ENCODE results near the gene PDE1A.

The PDE1A gene

DNA sequence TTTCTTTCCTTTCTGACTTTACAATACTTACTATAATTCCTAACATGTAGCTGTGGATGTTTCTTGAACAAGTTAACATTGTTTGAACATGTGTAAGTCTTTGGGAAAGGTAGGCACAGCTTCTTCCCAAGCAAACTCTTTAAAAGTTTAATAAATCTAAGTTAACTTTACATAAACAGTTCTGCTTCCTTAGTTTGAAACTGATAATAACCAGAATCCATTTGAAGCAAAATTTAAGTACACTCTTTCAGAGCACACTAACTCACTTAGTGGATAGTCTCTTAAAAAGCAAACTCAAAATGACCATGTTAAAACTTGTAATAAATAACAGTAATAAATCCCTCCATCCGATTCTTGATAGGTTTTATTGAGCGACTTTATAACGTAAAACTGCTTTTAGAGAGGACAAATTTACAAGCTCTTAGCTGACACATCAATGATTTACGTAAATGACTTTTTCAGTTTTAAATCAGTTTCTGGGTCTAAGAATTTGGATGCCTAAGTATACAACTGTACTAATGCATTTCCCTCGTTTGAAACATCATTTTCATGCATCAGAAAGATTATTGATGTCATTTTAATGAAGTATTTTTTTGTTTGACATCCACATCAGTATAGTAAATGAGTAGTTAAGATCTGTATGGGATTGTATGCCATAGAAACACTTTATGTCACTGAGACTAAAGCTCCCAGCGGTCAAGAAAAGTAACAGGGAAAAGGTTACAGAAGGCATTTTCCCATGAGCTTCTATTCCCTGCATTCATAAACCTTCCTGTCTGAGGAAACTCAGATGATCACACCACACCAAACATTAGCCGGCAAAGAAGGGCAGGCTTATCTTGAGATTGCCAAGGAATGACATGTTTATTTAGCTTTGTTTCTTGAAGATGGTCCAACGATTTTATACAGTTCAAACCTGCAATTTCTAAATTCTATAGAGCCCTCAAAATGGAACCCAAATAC is 67.5 kb downstream of the PDE1A start:
- DNase-seq (ENCODE audit: low read depth, low spot score), result no peak

DNA sequence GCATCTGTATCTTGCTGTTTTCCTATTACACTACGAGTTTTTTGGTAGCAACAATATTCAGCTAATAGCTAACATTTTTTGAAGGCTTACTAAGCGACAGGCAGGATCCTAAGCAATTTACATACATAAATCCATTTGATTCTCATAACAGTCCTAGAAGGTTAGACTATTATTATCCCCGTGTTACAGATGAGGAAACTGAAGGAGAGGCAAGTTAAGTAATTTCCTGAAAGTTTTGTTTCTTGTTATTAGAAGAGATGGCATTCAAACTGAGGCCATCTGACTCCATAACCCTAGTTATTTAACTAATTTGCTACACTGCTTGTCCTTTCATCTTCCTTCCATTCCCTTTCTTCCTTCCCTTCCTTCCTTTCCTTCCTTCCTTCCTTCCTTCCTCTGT is 68.2 kb downstream of the PDE1A start:
- DNase-seq (ENCODE audit: low read depth, low spot score), result no peak

DNA sequence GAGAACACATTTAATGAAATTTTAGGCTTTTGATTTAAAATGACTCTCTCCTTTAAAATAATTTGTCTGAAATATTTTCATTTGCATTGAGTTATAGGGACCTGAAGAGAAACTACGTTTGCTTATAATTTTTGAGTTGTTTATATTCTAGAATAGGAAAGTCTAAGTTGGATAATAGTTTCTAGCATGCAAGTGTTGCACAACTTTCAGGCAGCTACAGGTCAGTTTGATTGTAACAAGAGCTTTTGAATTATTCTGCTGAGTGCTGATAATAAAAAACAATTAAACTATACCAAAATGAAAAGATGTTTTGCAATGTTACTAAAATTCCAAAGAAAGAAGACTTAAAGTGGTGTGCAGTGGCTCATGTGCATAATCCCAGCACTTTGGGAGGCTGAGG is 71.0 kb downstream of the PDE1A start:
- DNase-seq (ENCODE audit: low read depth, low spot score), result no peak

DNA sequence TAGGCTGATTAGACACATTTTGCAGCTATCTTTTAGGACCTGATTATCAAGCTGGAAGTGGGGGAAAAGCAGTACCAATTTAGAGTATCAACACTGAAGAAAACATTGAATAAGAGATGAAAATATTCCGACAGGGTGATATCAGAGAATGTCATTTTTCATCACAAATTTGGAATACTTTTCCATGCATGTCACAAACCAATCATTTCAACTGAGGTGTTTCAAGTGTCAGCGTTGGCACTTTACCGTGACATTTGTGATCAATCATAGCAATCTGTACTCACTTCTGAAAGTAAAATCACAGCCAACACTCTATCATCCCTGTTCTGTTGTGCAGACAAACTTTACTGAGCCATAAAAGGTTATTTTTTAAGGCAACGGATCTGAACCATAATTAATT is 75.4 kb downstream of the PDE1A start:
- no peak for DNase-seq (ENCODE audit: low read depth, low spot score)

DNA sequence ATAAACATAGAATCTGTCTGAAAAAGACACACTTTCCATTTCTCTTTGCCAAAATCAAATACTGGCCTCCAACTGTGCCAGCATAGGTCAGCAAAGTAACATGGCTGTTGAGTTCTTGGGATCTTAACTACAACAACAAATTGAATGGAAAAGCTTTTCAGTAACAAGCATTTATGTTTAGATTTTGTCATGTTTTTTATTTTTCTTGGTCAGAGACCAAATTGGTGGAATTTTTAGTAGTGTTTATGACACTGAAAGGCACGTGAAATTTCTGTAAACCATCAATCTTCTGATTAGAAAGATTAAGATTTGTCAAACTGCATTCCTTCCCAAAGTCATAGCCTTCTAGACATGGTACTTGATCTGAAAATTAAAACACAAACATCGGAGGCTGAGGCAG is 77.6 kb downstream of the PDE1A start:
- DNase-seq (ENCODE audit: low read depth, low spot score), result no peak

DNA sequence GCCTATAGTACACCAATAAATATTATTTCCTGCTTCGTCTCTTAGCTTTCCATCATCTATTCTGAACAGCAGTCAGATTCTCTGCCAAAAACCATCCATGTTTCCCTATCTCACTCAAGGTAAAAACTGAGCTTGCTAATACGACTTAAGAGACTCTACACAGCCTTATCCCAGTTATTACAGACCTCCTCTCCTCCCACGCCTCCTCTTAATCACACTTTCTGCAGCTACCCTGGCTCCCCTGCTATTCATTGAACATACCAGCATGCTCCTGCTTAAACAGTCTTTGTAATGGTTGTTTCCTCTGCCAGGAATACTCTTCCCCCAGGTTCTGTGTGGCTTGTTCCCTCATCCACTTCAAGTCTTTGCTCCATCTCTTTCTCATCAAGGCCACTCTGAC is 81.5 kb downstream of the PDE1A start:
- no peak for DNase-seq (ENCODE audit: low read depth, low spot score)

DNA sequence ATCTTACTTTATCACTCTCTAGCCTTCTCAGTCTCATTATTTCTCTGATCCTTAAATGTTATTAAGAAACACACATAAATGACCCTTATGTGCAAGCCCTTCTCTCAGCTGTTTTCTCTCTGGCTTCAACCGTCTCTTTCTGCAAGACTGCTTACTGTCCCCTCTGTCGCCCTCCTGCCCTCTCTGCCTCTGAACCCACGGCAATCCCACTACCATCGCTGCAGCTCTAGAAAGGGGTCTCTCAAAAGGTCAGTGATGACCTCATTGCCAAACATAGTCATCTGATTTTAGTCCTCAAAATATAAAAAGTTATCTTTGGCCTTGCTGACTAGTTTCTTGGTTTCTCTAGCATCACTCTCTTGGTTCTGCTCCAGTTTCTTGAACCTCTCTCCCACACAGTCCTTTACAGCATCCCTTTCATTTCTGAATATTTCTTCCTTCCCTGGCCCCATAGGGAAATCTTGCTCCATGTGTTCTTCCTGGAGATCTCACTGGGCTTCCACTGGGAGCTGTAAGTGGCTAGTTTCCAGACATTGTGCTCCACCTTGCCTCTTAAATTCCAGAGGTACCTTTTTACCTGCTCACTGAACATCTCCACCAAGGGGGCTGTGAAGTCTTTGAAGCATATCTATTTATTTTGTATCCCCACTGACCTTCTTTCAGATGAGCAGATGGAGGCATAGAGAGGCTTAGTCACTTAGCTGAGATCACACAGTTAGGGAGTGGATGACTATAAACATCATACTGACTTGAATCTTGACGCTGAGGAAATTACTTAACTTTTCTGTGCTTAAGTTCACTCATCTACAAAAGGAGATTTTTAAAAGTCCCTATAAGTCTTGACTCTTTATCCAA is 96.2 kb downstream of the PDE1A start:
- no peak for DNase-seq (ENCODE audit: low read depth, low spot score)

DNA sequence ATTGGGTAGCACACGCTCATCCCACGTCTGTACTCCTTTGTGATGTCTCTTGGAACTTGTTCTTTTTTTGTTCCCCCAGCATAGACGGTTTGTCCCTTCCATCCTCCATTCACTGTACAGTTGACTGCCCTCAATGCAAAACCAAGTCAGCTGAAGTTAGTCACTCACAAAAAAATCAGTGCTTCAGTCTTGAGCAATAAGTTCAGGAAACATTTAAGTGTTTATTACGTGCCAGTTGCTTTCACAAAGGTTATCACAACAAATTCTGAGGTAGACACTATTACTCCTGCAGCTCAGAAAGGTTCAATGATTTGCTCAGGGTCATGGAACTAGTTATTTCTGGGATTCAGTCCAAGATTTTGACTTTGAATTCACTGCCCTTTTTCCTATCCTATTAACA is 102.2 kb downstream of the PDE1A start:
- no peak for DNase-seq (ENCODE audit: low read depth, low spot score)

DNA sequence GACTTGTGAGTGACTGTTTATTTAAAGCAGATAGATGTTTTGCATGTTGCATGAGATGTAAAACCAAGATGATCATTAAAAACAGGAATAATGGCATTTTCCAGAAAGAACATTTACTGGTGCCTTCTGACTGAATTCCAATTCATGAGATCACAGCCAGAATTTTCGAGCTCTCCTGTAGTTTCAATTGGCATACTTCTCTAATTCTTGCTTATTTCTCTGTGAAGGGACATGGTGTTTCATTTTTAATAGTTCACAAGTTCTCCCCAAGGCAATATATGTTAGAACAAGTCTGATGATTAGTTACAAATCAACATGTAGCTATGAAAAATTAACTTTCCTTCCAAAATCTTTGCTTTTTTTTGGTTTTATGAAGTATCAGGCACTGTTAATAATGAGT is 105.7 kb downstream of the PDE1A start:
- no peak for DNase-seq (ENCODE audit: low read depth, low spot score)

DNA sequence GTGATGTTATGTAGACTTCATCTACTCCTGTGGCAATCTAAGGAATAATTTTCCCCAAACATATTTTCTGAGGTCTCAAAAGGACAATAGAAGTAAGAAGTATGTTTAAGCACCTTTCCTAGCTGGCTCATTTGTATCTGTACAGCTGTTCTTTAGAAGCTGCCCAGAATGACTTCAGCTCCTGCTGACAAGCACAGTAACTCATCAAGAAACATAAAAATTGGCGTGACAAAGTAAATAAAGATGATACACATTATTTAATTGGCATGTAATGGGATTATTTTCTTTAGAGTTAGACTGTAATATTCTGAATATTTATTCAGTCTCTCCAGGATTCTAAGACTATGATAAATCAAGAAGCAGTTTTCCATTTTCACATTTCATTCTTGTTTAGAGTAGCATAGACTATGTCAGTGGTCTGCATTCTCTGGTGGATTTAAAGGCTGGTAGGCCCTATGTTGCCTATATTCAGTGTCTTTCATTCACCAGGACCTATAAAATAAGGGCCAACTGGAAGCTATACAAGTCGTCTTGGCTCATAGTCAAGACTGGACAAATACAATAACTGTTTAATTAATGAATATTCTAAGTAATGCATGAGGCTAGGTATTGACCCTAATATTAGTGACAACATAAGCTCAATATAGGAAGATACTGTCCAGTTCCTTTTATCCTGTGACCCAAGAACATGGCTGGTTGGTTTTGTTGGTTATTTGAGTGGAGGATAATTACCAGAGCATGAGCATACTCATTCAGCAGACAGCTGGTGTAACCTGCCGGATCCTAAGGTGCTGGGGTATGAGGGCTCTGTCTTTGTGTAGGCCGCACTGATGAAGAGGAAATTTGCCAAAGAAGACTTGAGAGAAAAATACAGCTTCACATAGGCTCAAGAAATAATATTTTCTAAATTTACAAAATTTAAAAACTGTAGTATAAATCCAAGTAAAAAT is 107.0 kb downstream of the PDE1A start:
- DNase-seq (ENCODE audit: low read depth, low spot score), result no peak

DNA sequence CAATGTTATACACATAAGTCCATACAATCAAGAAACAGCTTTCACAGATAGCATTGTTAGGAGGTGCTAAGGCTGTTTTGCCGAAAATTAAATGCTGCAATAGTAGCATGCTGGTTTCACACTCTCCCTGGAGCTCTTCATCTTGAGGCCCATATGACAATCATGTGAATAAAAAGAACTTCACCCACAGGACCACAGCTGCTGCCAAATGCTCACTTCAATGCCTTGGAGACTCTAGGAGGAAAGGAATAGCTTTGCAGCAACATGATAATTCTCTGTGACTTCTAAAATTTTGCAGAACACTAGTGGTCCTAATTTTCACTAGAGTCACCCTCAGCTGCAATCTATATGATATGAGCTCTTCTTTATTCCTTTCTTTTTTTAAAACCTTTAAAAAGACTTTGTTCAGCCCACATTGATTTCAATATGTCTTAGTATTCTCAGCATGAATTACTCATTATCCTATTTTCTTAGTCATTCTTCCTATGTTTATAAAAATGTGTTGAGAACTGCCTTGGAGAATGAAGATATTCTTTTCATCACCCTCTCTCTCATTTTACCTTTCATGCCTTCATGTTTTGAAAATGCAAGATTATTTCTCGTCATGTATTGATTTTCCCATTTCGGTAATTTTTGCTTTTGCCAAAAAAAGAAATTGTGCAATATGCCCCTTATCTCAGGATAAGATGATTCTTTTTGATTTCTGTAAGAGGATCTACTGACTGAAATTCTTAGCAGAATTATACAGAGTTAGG is 108.2 kb downstream of the PDE1A start:
- no peak for DNase-seq (ENCODE audit: low read depth, low spot score)

DNA sequence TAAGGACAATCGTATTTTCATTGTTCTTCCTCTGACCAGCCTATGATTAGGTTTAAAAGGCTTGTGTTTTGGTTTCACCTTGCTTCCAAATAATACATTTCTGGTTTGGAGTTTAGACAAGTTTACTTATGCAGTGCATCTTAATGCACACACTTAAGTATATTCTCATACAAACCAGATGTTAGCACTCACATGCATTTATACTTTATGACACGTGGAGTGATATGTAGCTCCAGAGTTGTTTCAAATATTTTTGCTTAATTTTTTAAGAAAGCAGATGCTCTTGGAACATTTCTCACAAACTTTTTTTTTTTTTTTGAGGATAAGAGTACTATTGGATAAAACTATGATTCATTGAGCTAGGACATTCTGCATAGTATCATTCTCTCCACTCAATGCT is 109.9 kb downstream of the PDE1A start:
- no peak for DNase-seq (ENCODE audit: low read depth, low spot score)

DNA sequence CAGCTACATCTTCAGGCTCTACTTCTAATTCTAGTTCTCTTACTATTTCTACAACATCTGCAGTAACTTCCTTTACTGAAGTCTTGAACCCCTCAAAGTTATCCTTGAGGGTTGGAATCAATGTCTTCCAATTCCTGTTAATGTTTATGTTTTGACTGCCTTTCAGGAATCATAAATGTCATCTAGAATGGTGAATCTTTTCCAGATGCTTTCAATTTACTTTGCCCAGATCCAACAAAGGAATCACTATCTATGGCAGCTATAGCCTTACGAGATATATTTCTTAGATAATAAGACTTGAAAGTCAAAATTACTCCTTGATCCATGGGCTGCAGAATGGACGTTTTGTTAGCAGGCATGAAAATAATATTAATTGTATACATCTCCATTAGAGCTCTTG is 123.9 kb downstream of the PDE1A start:
- no peak for DNase-seq (ENCODE audit: low read depth, low spot score)

DNA sequence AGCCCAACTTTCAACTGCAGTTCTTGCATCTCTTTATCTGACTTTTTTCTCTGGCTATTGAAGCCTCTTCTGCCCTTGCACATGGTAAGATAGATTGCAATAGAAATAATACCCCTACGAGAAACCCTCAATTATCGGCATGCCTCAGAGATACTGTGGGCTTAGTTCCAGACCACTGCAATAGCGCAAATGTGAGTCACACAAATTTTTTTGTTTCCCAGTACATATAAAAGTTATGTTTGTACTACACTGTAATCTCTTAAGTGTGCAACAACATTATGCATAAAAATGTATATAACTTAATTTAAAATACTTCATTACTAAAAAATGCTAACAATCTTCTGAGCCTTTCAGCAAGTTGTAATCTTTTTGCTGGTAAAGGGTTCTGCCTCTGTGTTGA is 124.7 kb downstream of the PDE1A start:
- no peak for DNase-seq (ENCODE audit: low read depth, low spot score)

DNA sequence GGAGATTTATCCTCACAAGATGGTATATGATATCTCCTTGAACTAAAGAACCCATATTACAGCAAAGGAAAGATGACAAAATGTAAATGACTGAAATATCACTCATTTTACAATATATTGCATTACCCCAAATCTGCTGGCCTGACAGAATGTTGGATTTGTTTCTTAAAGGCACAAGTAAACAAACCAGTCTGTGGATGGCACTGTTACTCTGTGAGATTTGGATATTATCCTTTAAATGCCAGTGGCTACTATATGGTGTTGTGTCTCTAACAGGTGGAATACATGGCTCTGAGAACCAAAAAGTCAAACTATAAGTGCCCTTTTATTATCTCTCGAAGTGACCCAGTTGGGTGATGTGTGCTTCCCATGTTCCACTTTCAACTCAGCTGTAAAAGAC is 125.7 kb downstream of the PDE1A start:
- DNase-seq (ENCODE audit: low read depth, low spot score), result no peak

DNA sequence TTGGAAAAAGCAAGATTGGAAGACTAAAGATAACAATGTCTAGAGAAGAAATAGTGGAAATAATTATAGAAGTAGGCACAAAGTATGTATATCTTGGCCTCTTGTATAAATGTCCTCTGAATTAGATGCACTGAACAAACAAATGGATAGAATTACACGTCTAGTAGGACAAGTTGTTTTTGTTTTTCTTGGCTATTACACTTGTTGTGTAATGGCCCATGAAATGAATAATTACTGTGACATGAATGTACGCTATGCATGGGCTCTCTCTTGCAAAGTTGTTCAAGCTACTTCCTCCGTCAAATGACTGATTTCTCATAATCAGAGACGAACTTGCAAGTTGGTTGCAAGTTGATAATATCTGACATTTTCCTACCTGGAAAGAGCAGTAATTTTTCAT is 126.2 kb downstream of the PDE1A start:
- DNase-seq (ENCODE audit: low read depth, low spot score), result no peak

DNA sequence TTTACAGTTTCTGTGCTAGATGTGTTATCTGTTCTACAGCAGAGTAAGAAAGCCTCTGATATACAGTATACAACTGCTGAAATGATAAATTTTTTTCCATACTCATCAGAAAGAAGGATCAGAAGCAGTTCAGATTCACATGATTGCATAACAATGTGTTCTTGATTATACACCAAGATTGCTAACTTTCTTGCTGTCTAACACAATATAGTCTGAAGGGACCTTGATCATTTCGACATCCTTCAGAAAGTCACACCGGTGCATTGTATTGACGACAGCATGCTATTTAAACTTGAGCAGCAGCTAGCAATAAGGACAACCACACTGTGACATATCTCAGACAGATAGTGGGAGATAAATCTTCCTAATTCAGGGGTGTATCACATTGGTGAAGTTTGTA is 127.2 kb downstream of the PDE1A start:
- DNase-seq (ENCODE audit: low read depth, low spot score), result no peak

DNA sequence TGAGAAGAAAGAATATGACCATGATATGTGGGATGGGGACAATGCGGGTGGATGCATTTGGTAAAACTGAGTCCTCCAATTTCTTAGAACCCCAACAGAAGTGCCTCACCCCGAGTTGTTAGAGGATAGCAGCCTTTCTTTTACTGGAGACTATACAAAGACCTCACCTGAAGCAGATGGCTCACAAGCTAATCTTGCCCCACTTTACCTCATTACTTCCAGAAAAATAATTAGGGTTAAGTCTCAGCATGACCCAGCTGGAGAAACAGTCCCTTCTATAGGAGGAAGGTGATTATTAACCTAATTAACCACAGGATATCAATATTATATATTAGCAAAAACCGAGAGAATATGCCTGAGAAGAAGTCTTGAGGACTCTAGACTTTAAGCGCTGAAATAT is 128.4 kb downstream of the PDE1A start:
- no peak for DNase-seq (ENCODE audit: low read depth, low spot score)

DNA sequence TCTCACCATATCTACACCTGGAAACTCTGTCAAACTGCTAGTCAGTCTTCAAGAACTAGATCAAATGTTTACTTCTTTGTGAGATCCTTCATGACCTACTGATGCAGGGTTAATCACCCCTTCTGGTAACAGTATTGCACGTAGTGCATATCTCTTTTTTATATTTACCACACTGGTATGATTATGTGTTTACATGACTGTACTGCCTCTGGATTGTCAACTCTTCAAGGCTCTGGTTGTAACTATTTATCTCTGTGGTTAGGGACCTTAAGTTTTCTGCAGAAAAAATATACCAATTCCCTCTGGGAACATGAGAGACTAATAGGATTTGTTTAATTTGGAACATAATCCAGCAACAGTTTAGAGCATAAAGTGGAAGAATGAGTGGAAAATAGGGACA is 135.5 kb downstream of the PDE1A start:
- no peak for DNase-seq (ENCODE audit: low read depth, low spot score)

DNA sequence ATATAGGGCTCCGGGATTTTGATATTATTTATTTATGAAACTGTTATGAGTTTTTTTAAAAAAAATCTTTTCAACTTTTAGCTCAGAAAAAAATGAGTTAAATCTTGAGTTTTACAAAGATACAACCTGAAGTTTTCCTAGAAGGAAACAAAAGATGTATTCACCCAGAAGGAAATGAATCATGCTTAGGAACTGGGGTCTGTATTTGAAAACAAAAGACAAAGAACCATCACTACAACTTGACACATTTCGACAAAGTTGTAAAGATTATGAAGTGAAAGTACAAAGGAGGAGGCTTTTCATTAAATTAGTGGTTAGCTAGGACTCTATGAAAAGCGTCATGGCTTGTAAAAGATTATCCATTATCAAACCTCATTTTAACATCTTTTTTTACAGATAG is 143.3 kb downstream of the PDE1A start:
- DNase-seq (ENCODE audit: low read depth, low spot score), result no peak

DNA sequence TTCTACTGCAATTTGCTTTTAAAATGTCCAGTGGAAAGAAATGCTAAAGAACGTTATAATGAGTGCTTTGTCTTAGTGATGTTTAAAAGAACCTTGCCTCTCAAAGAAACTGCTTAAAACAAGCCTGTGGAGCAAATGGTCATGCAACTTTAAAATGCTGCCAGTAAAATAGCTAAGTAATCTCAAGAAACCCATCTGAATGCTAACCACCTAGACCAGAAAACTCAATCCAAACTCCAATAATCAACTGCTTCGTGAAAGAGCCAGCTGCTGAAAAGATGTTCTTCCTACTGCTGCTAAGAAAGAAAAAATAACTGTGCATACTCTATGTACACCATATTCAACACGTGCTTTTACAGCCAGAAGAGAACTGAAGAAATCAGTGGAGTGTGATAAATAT is 145.6 kb downstream of the PDE1A start:
- DNase-seq (ENCODE audit: low read depth, low spot score), result no peak
